GM23248 (cell line): Measurements from ENCODE around the gene CAPRIN2.

Source experiments
- EZH2 ChIP-seq: fragments of 200-600 bp; sonication (generic); IDR thresholded peaks from 2 replicates; pipeline ENCODE4 v1.6.1; 2018; ENCODE audit warnings: antibody characterized with exemption, mild to moderate bottlenecking; ENCODE audit not compliant: insufficient read depth, poor library complexity, severe bottlenecking
- EZH2phosphoT487 ChIP-seq: fragments of 200-600 bp; sonication (generic); IDR thresholded peaks from 2 replicates; pipeline ENCODE4 v1.6.1; 2018; ENCODE audit warnings: antibody characterized with exemption, moderate library complexity, mild to moderate bottlenecking, low read depth; ENCODE audit not compliant: insufficient read depth

GRCh38 chr12:30729547-30729946, 25.2 kb downstream of the CAPRIN2 start:
- no peak for TF ChIP-seq EZH2phosphoT487
- TF ChIP-seq EZH2 = no peak
